HepG2 (cell line): ENCODE results near the gene VDAC1. TPM values are rescaled to one million over a fixed set of nuclear protein-coding genes. Genes with fewer than 3 reads are reported as not detected.

Experiments used
- E2F2 ChIP-seq: sonication (generic); formaldehyde crosslinking; IDR thresholded peaks from 2 replicates; pipeline ENCODE4 v1.4.0; 2020; ENCODE audit warnings: missing genetic modification reagents, borderline replicate concordance
- FOXO1 ChIP-seq: sonication (generic); formaldehyde crosslinking; IDR thresholded peaks from 2 replicates; pipeline ENCODE4 v1.4.0; 2020; ENCODE audit warnings: missing genetic modification reagents
- GPN1 ChIP-seq: sonication (generic); formaldehyde crosslinking; IDR thresholded peaks from 2 replicates; pipeline ENCODE4 v1.5.1; 2020; ENCODE audit warnings: missing genetic modification reagents, borderline replicate concordance
- HNF1A ChIP-seq, 2 experiments: sonication (generic) in 1 of 2; formaldehyde crosslinking in 1 of 2; IDR thresholded peaks; 2 replicates each; pipeline versions ENCODE4 v1.4.0 to v1.6.1; 2016 to 2020; ENCODE audit warnings: borderline replicate concordance in 1 of 2, low read depth in 1 of 2, mild to moderate bottlenecking in 1 of 2, missing genetic modification reagents in 1 of 2
- MXD4 ChIP-seq: IDR thresholded peaks from 2 replicates; pipeline ENCODE4 v1.6.1; 2016; ENCODE audit warnings: mild to moderate bottlenecking, missing biosample characterization, missing genetic modification reagents
- SRSF9 ChIP-seq: fragments of 200-400 bp; formaldehyde crosslinking; IDR thresholded peaks from 2 replicates; pipeline ENCODE4 v1.6.1; 2018; ENCODE audit warnings: borderline replicate concordance, mild to moderate bottlenecking, low read depth, low read length; ENCODE audit not compliant: insufficient read depth, poor library complexity, severe bottlenecking
- SYNCRIP ChIP-seq: fragments of 200-400 bp; formaldehyde crosslinking; IDR thresholded peaks from 2 replicates; pipeline ENCODE4 v1.6.1; 2018; ENCODE audit warnings: mild to moderate bottlenecking, low read depth, low read length; ENCODE audit not compliant: insufficient read depth
- TIGD3 ChIP-seq: sonication (generic); formaldehyde crosslinking; IDR thresholded peaks from 2 replicates; pipeline ENCODE4 v1.5.1; 2020; ENCODE audit warnings: mild to moderate bottlenecking, missing genetic modification reagents, borderline replicate concordance
- ZBTB46 ChIP-seq: sonication (generic); formaldehyde crosslinking; IDR thresholded peaks from 2 replicates; pipeline ENCODE4 v1.4.0; 2020; ENCODE audit warnings: mild to moderate bottlenecking, missing genetic modification reagents, borderline replicate concordance
- ZNF30 ChIP-seq: sonication (generic); formaldehyde crosslinking; IDR thresholded peaks from 2 replicates; pipeline ENCODE4 v1.5.0; 2020; ENCODE audit warnings: mild to moderate bottlenecking, missing genetic modification reagents
- ZNF563 ChIP-seq: sonication (generic); formaldehyde crosslinking; IDR thresholded peaks from 2 replicates; pipeline ENCODE4 v1.8.0; 2022; ENCODE audit warnings: mild to moderate bottlenecking, moderate library complexity, missing genetic modification reagents
- ZNF607 ChIP-seq: sonication (generic); formaldehyde crosslinking; IDR thresholded peaks from 2 replicates; pipeline ENCODE4 v1.5.1; 2020; ENCODE audit warnings: missing genetic modification reagents, mild to moderate bottlenecking, borderline replicate concordance
- ZNF724P ChIP-seq: sonication (generic); formaldehyde crosslinking; IDR thresholded peaks from 2 replicates; pipeline ENCODE4 v1.8.0; 2022; ENCODE audit warnings: missing genetic modification reagents, borderline replicate concordance
- polyA plus RNA-seq, 8 experiments: library from polyadenylated mRNA; depleted of rRNA in 3 of 8; stranded (reverse) in 7 of 8; unstranded in 1 of 8; fragments of >200 nt; fragmentation: Illumina TruSeq in 4 of 8; extraction: Trizol in 4 of 8; gene quantifications; 2 replicates each; pipeline versions ENCODE4 v1.2.1 to v1.2.3, GENCODE V29; 2011 to 2016; ENCODE audit warnings: low read depth in 4 of 8, missing spikeins in 1 of 8, mixed read lengths in 1 of 8; ENCODE audit not compliant: insufficient read depth in 1 of 8
- total RNA-seq, 5 experiments: library from RNA; depleted of rRNA; stranded (reverse); fragments of >200 nt; fragmentation: Illumina TruSeq; extraction: Trizol; gene quantifications; 2 replicates each; pipeline ENCODE4 v1.2.3, GENCODE V29; 2016; ENCODE audit warnings: low read depth in 1 of 5
- TF ChIP-seq, protein P1 (sequence below): sonication (generic); formaldehyde crosslinking; IDR thresholded peaks from 2 replicates; pipeline ENCODE4 v1.4.0; 2020; ENCODE audit warnings: missing genetic modification reagents
- TF ChIP-seq, protein P2 (sequence below): sonication (generic); formaldehyde crosslinking; IDR thresholded peaks from 2 replicates; pipeline ENCODE4 v1.4.0; 2020; ENCODE audit warnings: mild to moderate bottlenecking, missing genetic modification reagents

The VDAC1 gene
- total and polyA plus RNA-seq, 2 of the 13 experiments (the other 11 are each of a cell fraction or from before 2014, with no cell fraction given) = 112 to 380 TPM

DNA sequence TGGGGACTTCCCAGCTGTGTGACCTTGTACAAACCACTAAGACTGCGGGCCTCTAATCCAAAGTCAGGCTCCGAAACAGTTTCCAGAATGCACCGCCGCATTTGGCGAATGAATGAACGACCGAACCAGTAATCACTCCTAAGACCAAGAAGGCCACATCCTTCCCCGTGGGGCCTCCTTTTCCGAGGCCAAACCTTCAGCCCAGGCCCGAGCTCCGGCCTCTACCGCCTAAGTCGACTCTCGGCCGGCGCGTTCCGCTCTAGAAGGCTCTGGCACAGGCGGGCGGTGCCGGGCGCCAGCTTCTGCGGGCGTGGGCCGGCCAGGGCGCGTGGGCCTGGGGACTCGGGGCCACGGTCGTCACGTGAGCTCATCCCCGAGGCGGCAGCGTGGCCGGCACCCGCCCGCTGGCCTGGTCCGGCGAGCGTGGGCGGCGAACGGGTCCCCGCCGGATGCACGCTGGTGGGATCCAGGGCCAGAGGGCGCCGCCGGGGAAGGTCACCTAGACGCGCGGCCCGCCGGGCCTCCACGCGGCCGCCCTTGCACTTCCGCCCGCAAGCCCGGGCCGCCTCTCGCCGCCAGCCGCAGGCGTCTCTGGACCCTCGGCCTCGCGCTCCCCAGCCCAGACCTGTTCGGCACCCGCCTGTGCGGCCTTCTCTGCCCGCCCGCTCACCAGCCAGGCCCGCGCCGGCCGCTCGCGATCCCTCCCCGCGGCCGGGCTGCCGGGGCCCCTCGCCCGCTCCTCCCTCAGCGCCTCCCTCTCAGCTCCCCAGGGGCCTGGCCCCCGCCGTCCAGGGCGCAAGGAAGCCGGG is 754 bp downstream of the VDAC1 start (continued):
- TF ChIP-seq E2F2 (CRISPR knock-in tag) (no peak), TIGD3 (CRISPR knock-in tag) (no peak), ZNF607 (0 out of 2 replicates have a peak, but pooled peaks have one; percentile 29), ZNF724P (CRISPR knock-in tag) (no peak), HNF1A (IDR thresholded peaks at IDR 0.05; ENCODE audit: low read depth) (no peak), HNF1A (CRISPR knock-in tag; IDR thresholded peaks at IDR 0.05; ENCODE audit: borderline replicate concordance) (no peak), ZBTB46 (no peak), SYNCRIP (no peak), ZNF30 (no peak), FOXO1 (CRISPR knock-in tag) (no peak), SRSF9 (no peak), ZNF563 (CRISPR knock-in tag) (peak; percentile 43; the same call in 1 of the 2 replicates), GPN1 (CRISPR knock-in tag) (no peak), MXD4 (CRISPR knock-in tag) (no peak)
- TF ChIP-seq, protein P1, sequence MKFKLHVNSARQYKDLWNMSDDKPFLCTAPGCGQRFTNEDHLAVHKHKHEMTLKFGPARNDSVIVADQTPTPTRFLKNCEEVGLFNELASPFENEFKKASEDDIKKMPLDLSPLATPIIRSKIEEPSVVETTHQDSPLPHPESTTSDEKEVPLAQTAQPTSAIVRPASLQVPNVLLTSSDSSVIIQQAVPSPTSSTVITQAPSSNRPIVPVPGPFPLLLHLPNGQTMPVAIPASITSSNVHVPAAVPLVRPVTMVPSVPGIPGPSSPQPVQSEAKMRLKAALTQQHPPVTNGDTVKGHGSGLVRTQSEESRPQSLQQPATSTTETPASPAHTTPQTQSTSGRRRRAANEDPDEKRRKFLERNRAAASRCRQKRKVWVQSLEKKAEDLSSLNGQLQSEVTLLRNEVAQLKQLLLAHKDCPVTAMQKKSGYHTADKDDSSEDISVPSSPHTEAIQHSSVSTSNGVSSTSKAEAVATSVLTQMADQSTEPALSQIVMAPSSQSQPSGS (CRISPR knock-in tag) = no peak; the same call in 1 of the 2 replicates
- TF ChIP-seq, protein P2, sequence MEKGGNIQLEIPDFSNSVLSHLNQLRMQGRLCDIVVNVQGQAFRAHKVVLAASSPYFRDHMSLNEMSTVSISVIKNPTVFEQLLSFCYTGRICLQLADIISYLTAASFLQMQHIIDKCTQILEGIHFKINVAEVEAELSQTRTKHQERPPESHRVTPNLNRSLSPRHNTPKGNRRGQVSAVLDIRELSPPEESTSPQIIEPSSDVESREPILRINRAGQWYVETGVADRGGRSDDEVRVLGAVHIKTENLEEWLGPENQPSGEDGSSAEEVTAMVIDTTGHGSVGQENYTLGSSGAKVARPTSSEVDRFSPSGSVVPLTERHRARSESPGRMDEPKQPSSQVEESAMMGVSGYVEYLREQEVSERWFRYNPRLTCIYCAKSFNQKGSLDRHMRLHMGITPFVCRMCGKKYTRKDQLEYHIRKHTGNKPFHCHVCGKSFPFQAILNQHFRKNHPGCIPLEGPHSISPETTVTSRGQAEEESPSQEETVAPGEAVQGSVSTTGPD (CRISPR knock-in tag) = no peak
